Measurements from ENCODE around the gene STAG2.
A peak's percentile ranks its signal among the peaks of the same experiment; 100 is the strongest.

STAG2 gene

GRCh38 chrX:123962006-123962467 is 531 bp downstream of the STAG2 start:
- DNase-seq (ENCODE audit: low read depth) = peak; percentile 7
- H3K4me3 ChIP-seq (replicated peaks; ENCODE audit: low read depth, low read length) = peak overlapping the region; percentile 82
- TF ChIP-seq CTCF (IDR thresholded peaks at IDR 0.05; ENCODE audit: low read length, missing control alignments) = no peak

- peak; percentile 96 for DNase-seq (ENCODE audit: low read depth)
- peak overlapping the region; percentile 82 for H3K4me3 ChIP-seq (replicated peaks; ENCODE audit: low read depth, low read length)
- TF ChIP-seq CTCF (IDR thresholded peaks at IDR 0.05; ENCODE audit: low read length, missing control alignments) = no peak
Measured at GRCh38 chrX:123962794-123963373, 1.4 kb downstream of the STAG2 start.

- peak; percentile 41 for DNase-seq (ENCODE audit: low read depth)
- peak overlapping the region; percentile 64 for H3K4me3 ChIP-seq (replicated peaks; ENCODE audit: low read depth, low read length)
Measured at GRCh38 chrX:123964156-123964834, 2.8 kb downstream of the STAG2 start.

GRCh38 chrX:123965712-123966111 is 4.2 kb downstream of the STAG2 start:
- no peak overlapping the region for H3K4me3 ChIP-seq (replicated peaks; ENCODE audit: low read depth, low read length)
- TF ChIP-seq CTCF (IDR thresholded peaks at IDR 0.05; ENCODE audit: low read length, missing control alignments) = no peak
- DNase-seq (ENCODE audit: low read depth) = no peak

More at GRCh38 chrX:123964156-123964834, 2.8 kb downstream of the STAG2 start:
- no peak for TF ChIP-seq CTCF (IDR thresholded peaks at IDR 0.05; ENCODE audit: low read length, missing control alignments)

GRCh38 chrX:123967497-123967896 is 6.0 kb downstream of the STAG2 start:
- no peak for TF ChIP-seq CTCF (IDR thresholded peaks at IDR 0.05; ENCODE audit: low read length, missing control alignments)
- no peak for DNase-seq (ENCODE audit: low read depth)
- no peak overlapping the region for H3K4me3 ChIP-seq (replicated peaks; ENCODE audit: low read depth, low read length)

GRCh38 chrX:123968383-123969050 is 7.0 kb downstream of the STAG2 start:
- no peak for TF ChIP-seq CTCF (IDR thresholded peaks at IDR 0.05; ENCODE audit: low read length, missing control alignments)
- DNase-seq (ENCODE audit: low read depth) = no peak
- no peak overlapping the region for H3K4me3 ChIP-seq (replicated peaks; ENCODE audit: low read depth, low read length)

All from fibroblast of pulmonary artery (primary cell).